Duodenal mucosa (tissue), 2 donors: ENCODE results near the gene MEF2C.

ENCODE experiments used
- H3K27ac ChIP-seq: one replicate; pipeline ENCODE4 v1.7.0; 2013; ENCODE audit warnings: low read depth, low read length
- H3K27me3 ChIP-seq, 2 donors: one replicate each; pipeline ENCODE4 v1.7.0; 2013; ENCODE audit warnings: low read length in 2 of 2, control low read depth in 1 of 2; ENCODE audit not compliant: insufficient read depth in 2 of 2, control insufficient read depth in 1 of 2
- H3K36me3 ChIP-seq, 2 donors: one replicate each; pipeline ENCODE4 v1.7.0; 2013; ENCODE audit warnings: low read length in 2 of 2, control low read depth in 1 of 2; ENCODE audit not compliant: insufficient read depth in 2 of 2, control insufficient read depth in 1 of 2
- H3K4me1 ChIP-seq, 2 donors: one replicate each; pipeline ENCODE4 v1.7.0; 2013; ENCODE audit warnings: low read length in 2 of 2, control low read depth in 1 of 2; ENCODE audit not compliant: insufficient read depth in 2 of 2, control insufficient read depth in 1 of 2
- H3K4me3 ChIP-seq, 2 donors: one replicate each; pipeline ENCODE4 v1.7.0; 2013; ENCODE audit warnings: low read length in 2 of 2, low read depth in 1 of 2
- H3K9ac ChIP-seq, 2 donors: one replicate each; pipeline ENCODE4 v1.7.0; 2013; ENCODE audit warnings: low read length in 2 of 2, low read depth in 1 of 2
- H3K9me3 ChIP-seq, 2 donors: one replicate each; pipeline ENCODE4 v1.7.0; 2013; ENCODE audit warnings: low read length in 2 of 2, control low read depth in 1 of 2; ENCODE audit not compliant: control insufficient read depth in 1 of 2

MEF2C gene

GRCh38 chr5:88792144-88792840 lies 90.7 kb downstream of the MEF2C start:
- Histone ChIP-seq H3K36me3 (no peaks in the 10 kb centered on the region), H3K9me3 (no peaks in the 10 kb centered on the region), H3K4me1 (no peaks in the 10 kb centered on the region), H3K9ac (no peak overlapping the region), H3K27ac (no peak overlapping the region), H3K4me3 (no peak overlapping the region), H3K27me3 (no peaks in the 10 kb centered on the region)

DNA sequence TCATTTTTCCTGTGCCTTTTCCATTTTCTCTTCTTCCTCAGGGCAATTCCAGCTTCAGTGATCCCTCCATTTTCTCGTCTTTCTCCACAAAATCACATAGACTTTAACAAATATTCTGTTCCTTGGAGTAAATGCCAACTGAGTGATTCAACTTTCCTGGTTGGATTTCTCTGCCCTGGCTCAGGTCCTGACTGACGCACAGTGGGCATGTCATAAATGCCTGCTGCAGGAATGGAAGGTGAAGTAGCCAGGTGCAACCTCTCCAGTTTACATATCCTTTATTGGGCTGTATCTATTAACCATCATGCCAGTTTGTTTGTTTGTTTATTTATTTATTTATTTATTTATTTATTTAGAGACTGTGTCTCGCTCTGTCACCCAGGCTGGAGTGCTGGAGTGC lies 95.1 kb downstream of the MEF2C start:
- Histone ChIP-seq H3K27ac (no peak overlapping the region), H3K4me3 (no peak overlapping the region), H3K27me3 (no peaks in the 10 kb centered on the region), H3K9ac (no peak overlapping the region), H3K36me3 (no peaks in the 10 kb centered on the region), H3K4me1 (peaks cover 0 to 3% of the 10 kb centered on the region in 2 donors), H3K9me3 (no peaks in the 10 kb centered on the region)

DNA sequence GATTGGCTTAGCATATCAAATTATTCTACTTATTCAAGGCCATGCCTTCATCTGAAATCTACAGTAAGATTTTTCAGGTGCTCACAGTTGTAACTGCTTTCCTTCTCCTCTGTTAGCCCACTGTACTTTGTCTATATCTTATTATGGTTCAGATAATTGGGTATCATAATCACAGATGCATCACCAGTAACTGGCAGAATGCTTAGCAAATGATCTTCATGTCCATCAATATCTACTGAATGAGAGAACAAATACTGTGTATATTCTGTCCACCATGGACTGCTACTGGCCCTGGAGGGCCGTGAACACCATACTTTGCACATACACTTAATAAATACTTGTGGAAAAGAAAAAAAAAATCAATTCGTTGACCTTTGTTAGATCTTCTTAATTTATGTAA lies 96.2 kb downstream of the MEF2C start:
- no peak overlapping the region for H3K27ac ChIP-seq
- peaks cover 0 to 3% of the 10 kb centered on the region in 2 donors for H3K4me1 ChIP-seq
- no peaks in the 10 kb centered on the region for H3K36me3 ChIP-seq
- H3K4me3 ChIP-seq = no peak overlapping the region
- H3K9ac ChIP-seq = no peak overlapping the region
- H3K9me3 ChIP-seq = no peaks in the 10 kb centered on the region
- H3K27me3 ChIP-seq = no peaks in the 10 kb centered on the region

DNA sequence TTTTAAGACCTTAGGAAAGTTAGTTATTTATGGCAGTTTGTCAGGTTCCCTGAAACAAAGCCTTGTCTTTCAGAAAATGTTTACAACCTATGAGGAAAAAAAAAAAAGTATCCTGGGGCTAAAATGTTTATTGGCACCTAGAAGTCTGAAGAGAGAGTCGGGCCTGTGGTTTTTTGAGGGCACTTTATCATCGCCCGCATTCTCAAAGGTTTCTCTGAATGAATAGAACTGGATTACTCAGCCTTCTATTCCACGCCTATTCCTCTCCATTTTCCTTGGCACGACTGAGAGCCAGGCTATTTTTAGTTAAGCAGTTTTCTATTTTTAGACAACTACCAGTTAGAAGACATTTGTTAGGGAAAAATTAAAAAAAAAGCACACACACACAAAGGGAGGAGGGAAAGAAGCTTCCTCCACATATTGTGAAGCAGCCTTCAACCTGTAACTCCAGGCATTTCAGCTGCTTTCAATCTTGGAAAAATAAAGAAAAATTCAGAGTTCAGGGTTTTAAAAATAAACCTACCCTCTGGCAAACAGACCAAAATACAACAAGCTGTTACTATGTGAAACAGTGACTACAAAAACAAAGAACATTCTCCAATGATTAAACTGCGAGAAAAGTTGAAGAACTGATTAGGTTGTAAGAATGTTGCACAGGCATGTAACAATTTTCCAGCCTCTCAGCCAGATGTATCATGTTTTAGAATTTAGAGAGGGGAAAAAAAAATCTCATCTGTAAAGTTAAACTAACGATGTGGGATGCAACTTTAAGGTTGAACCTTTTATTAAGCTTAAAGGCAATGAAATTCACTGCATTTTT lies 97.0 kb downstream of the MEF2C start:
- H3K27ac ChIP-seq = no peak overlapping the region
- peaks cover 0 to 3% of the 10 kb centered on the region in 2 donors for H3K4me1 ChIP-seq
- no peak overlapping the region for H3K9ac ChIP-seq
- H3K27me3 ChIP-seq = no peaks in the 10 kb centered on the region
- no peaks in the 10 kb centered on the region for H3K36me3 ChIP-seq
- H3K9me3 ChIP-seq = no peaks in the 10 kb centered on the region
- no peak overlapping the region for H3K4me3 ChIP-seq

GRCh38 chr5:88782571-88782970 lies 100.4 kb downstream of the MEF2C start:
- no peaks in the 10 kb centered on the region for H3K36me3 ChIP-seq
- H3K27ac ChIP-seq = no peak overlapping the region
- H3K9me3 ChIP-seq = no peaks in the 10 kb centered on the region
- no peak overlapping the region for H3K9ac ChIP-seq
- H3K27me3 ChIP-seq = no peaks in the 10 kb centered on the region
- peaks cover 0 to 3% of the 10 kb centered on the region in 2 donors for H3K4me1 ChIP-seq
- H3K4me3 ChIP-seq = no peak overlapping the region

GRCh38 chr5:88780736-88781135 lies 102.2 kb downstream of the MEF2C start:
- H3K36me3 ChIP-seq = no peaks in the 10 kb centered on the region
- no peaks in the 10 kb centered on the region for H3K27me3 ChIP-seq
- no peak overlapping the region for H3K27ac ChIP-seq
- H3K4me1 ChIP-seq = no peaks in the 10 kb centered on the region
- no peak overlapping the region for H3K9ac ChIP-seq
- no peak overlapping the region for H3K4me3 ChIP-seq
- H3K9me3 ChIP-seq = no peaks in the 10 kb centered on the region

GRCh38 chr5:88778736-88779135 lies 104.2 kb downstream of the MEF2C start:
- H3K9me3 ChIP-seq = no peaks in the 10 kb centered on the region
- no peaks in the 10 kb centered on the region for H3K27me3 ChIP-seq
- H3K4me1 ChIP-seq = no peaks in the 10 kb centered on the region
- no peaks in the 10 kb centered on the region for H3K36me3 ChIP-seq
- no peak overlapping the region for H3K27ac ChIP-seq
- no peak overlapping the region for H3K4me3 ChIP-seq
- H3K9ac ChIP-seq = no peak overlapping the region

DNA sequence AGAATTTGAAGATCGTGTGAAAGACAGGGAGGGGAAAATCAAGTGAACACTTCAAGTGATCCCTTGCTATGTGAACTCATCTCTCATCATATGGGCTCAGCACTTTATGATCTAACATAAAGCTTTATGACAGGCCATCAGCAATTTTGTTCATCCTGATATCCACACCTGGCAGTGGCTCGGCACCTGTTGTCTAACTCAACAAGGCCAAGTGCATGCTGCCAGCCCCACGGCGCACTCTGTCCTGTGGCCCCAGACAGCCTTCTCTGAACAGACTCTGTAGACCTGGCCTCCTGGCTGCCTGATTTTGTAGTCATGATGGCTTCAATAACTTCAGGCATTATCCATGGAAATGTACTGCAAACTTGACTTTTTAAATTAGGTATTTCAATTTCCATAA lies 106.3 kb downstream of the MEF2C start:
- Histone ChIP-seq H3K4me1 (no peaks in the 10 kb centered on the region), H3K27me3 (no peaks in the 10 kb centered on the region), H3K9ac (no peak overlapping the region), H3K9me3 (no peaks in the 10 kb centered on the region), H3K36me3 (peaks cover 0 to under 1% of the 10 kb centered on the region in 2 donors), H3K4me3 (no peak overlapping the region), H3K27ac (no peak overlapping the region)

GRCh38 chr5:88772831-88773230 lies 110.2 kb downstream of the MEF2C start:
- H3K9ac ChIP-seq = no peak overlapping the region
- no peaks in the 10 kb centered on the region for H3K4me1 ChIP-seq
- no peak overlapping the region for H3K27ac ChIP-seq
- H3K36me3 ChIP-seq = peaks cover 0 to 4% of the 10 kb centered on the region in 2 donors
- no peaks in the 10 kb centered on the region for H3K9me3 ChIP-seq
- no peak overlapping the region for H3K4me3 ChIP-seq
- H3K27me3 ChIP-seq = no peaks in the 10 kb centered on the region

DNA sequence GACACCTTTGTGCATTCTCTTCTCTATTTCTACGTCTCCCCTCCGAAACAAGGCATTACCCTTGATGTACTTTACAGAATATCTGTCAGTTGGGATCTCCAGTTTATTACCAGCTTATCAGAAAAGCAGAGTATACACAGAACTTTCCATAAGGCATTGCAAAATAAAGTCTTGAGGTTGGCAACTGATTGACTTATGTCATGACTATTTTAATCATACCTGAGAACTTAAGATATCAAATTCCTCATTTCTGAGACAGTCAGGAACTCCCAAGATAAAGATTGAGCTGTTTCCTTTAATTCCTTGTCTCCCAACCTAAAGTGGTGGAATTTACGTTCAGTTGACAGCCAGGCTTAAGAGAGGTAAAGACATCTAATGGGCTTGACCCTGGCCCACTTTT lies 110.9 kb downstream of the MEF2C start:
- Histone ChIP-seq H3K36me3 (peaks cover 0 to 4% of the 10 kb centered on the region in 2 donors), H3K4me3 (no peak overlapping the region), H3K27me3 (no peaks in the 10 kb centered on the region), H3K9me3 (no peaks in the 10 kb centered on the region), H3K9ac (no peak overlapping the region), H3K27ac (no peak overlapping the region), H3K4me1 (no peaks in the 10 kb centered on the region)
